Fibroblast of the aortic adventitia (primary cell): ENCODE data around the gene FGGY. TPM values are rescaled to one million over a fixed set of nuclear protein-coding genes. Genes with fewer than 3 reads are reported as not detected.

ENCODE experiments used
- DNase-seq: peaks from one replicate; pipeline ENCODE4 v3.0.0-alpha.2; 2010; ENCODE audit warnings: low read depth
- H3K4me3 ChIP-seq: 2 replicates; pipeline ENCODE4 v1.5.1; 2011; ENCODE audit warnings: low read depth, mild to moderate bottlenecking, control low read depth, low read length, moderate library complexity
- CTCF ChIP-seq: IDR thresholded peaks from 2 replicates; pipeline ENCODE4 v1.5.1; 2011; ENCODE audit warnings: mild to moderate bottlenecking, low read length, control low read depth, inconsistent platforms; ENCODE audit not compliant: insufficient read depth
- total RNA-seq: library from RNA; depleted of rRNA; stranded (reverse); fragments of >200 nt; gene quantifications from 2 replicates; pipeline ENCODE4 v1.2.3, GENCODE V29; 2012; ENCODE audit warnings: low replicate concordance

FGGY gene
- total RNA-seq, 1 donor = 17.5 TPM

GRCh38 chr1:59560807-59561450 is 264.0 kb downstream of the FGGY start:
- no peak overlapping the region for H3K4me3 ChIP-seq
- no peak for DNase-seq
- TF ChIP-seq CTCF = no peak

GRCh38 chr1:59561796-59562195 is 264.9 kb downstream of the FGGY start:
- no peak for DNase-seq
- H3K4me3 ChIP-seq = no peak overlapping the region
- no peak for TF ChIP-seq CTCF

- TF ChIP-seq CTCF = no peak
- no peak overlapping the region for H3K4me3 ChIP-seq
- DNase-seq = peak; percentile 59
These were observed 267.4 kb downstream of the FGGY start for GRCh38 chr1:59564192-59564891.

- no peak for TF ChIP-seq CTCF
- no peak for DNase-seq
- H3K4me3 ChIP-seq = no peak overlapping the region
These were observed 268.9 kb downstream of the FGGY start for GRCh38 chr1:59565611-59566410.

- no peak for TF ChIP-seq CTCF
- no peak overlapping the region for H3K4me3 ChIP-seq
- DNase-seq = peak; percentile 27
These were observed 271.5 kb downstream of the FGGY start for GRCh38 chr1:59568158-59568935.

GRCh38 chr1:59569198-59569597 is 272.3 kb downstream of the FGGY start:
- no peak overlapping the region for H3K4me3 ChIP-seq
- TF ChIP-seq CTCF = no peak
- no peak for DNase-seq
